PFSK-1 (cell line): Measurements from ENCODE around the gene GINS2.

ENCODE experiments used
- POLR2AphosphoS5 ChIP-seq: IDR thresholded peaks from 2 replicates; pipeline ENCODE4 v1.6.1; 2012; ENCODE audit warnings: low read depth, mild to moderate bottlenecking, control low read depth, low read length, moderate library complexity
- SIN3A ChIP-seq: IDR thresholded peaks from 2 replicates; pipeline ENCODE4 v1.6.1; 2012; ENCODE audit warnings: mild to moderate bottlenecking, low read length, moderate library complexity, borderline replicate concordance; ENCODE audit not compliant: insufficient read depth
- TF ChIP-seq, protein P1 (sequence below), 2 experiments: IDR thresholded peaks; 2 replicates each; pipeline versions ENCODE4 v1.6.1 to v1.8.0; 2011 to 2012; ENCODE audit warnings: low read depth in 2 of 2, low read length in 2 of 2, control low read depth in 1 of 2, inconsistent platforms in 1 of 2, mild to moderate bottlenecking in 1 of 2, moderate library complexity in 1 of 2; ENCODE audit not compliant: insufficient read depth in 1 of 2

DNA sequence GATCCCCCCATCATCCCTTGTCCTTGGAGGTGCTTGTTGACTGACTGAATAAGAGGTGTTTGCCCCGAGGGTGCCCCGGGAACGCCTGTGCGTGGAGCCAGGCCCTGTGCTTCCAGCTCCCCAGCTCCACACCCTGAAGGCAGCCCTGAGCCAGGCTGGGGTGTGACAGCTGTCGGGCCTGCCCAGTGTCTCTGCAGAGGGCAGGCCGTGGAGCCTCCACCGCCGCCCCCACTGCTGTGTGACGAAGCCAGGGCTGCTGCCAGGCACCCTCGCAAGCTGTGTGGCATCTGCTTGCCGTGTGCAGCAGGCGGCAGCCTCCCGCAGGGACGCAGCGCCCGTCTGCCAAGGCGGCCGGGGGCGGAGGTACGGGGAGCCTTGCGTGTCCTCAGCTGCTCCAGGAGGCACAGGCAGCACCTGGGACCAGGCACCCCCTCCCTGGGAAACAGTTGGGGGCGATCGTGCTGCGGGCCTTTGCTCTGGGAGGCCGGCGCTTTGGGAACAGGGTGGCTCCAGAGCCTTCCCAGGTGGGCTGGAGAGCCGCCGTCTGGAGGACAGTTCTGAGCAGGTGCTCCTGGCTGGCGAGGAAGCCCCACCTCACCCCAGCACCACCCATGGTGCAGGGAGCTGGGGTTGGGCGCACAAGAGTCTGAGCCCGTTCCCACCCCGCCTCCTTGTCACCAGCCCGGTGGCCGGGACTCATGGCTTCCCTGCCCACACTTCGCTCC, 49.1 kb downstream of the GINS2 start:
- TF ChIP-seq POLR2AphosphoS5 (no peak), SIN3A (no peak)
- TF ChIP-seq, protein P1, sequence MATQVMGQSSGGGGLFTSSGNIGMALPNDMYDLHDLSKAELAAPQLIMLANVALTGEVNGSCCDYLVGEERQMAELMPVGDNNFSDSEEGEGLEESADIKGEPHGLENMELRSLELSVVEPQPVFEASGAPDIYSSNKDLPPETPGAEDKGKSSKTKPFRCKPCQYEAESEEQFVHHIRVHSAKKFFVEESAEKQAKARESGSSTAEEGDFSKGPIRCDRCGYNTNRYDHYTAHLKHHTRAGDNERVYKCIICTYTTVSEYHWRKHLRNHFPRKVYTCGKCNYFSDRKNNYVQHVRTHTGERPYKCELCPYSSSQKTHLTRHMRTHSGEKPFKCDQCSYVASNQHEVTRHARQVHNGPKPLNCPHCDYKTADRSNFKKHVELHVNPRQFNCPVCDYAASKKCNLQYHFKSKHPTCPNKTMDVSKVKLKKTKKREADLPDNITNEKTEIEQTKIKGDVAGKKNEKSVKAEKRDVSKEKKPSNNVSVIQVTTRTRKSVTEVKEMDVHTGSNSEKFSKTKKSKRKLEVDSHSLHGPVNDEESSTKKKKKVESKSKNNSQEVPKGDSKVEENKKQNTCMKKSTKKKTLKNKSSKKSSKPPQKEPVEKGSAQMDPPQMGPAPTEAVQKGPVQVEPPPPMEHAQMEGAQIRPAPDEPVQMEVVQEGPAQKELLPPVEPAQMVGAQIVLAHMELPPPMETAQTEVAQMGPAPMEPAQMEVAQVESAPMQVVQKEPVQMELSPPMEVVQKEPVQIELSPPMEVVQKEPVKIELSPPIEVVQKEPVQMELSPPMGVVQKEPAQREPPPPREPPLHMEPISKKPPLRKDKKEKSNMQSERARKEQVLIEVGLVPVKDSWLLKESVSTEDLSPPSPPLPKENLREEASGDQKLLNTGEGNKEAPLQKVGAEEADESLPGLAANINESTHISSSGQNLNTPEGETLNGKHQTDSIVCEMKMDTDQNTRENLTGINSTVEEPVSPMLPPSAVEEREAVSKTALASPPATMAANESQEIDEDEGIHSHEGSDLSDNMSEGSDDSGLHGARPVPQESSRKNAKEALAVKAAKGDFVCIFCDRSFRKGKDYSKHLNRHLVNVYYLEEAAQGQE (IDR thresholded peaks at IDR 0.05; ENCODE audit: insufficient read depth in 1 of 2, low read depth in 2 of 2, low read length in 2 of 2): no peak
